Activated naive CD4-positive, alpha-beta T cell treated with anti-CD3 and anti-CD28 coated beads, Interleukin-2, amount 50 U/mL, for 24 hours (primary cell): ENCODE data around the gene LCN6.
A peak's percentile ranks its signal among the peaks of the same experiment; 100 is the strongest.
"Not testable (repeated sequence)": the region's sequence is repeated elsewhere in the genome, so short reads cannot be mapped to it uniquely, and the experiment has no call there.

Experiments used
- H3K27ac Mint-ChIP-seq: one replicate; pipeline ENCODE4 v1.8.0; 2021; ENCODE audit warnings: mild to moderate bottlenecking, mixed read lengths
- H3K27me3 Mint-ChIP-seq: one replicate; pipeline ENCODE4 v1.8.0; 2021; ENCODE audit warnings: mixed read lengths
- H3K36me3 Mint-ChIP-seq: one replicate; pipeline ENCODE4 v1.8.0; 2021; ENCODE audit warnings: mixed read lengths
- H3K4me1 Mint-ChIP-seq: one replicate; pipeline ENCODE4 v1.8.0; 2021; ENCODE audit warnings: mixed read lengths
- H3K4me3 Mint-ChIP-seq: one replicate; pipeline ENCODE4 v1.8.0; 2021; ENCODE audit warnings: mild to moderate bottlenecking, mixed read lengths
- H3K9me3 Mint-ChIP-seq: one replicate; pipeline ENCODE4 v1.8.0; 2021; ENCODE audit warnings: mixed read lengths

Gene LCN6

DNA sequence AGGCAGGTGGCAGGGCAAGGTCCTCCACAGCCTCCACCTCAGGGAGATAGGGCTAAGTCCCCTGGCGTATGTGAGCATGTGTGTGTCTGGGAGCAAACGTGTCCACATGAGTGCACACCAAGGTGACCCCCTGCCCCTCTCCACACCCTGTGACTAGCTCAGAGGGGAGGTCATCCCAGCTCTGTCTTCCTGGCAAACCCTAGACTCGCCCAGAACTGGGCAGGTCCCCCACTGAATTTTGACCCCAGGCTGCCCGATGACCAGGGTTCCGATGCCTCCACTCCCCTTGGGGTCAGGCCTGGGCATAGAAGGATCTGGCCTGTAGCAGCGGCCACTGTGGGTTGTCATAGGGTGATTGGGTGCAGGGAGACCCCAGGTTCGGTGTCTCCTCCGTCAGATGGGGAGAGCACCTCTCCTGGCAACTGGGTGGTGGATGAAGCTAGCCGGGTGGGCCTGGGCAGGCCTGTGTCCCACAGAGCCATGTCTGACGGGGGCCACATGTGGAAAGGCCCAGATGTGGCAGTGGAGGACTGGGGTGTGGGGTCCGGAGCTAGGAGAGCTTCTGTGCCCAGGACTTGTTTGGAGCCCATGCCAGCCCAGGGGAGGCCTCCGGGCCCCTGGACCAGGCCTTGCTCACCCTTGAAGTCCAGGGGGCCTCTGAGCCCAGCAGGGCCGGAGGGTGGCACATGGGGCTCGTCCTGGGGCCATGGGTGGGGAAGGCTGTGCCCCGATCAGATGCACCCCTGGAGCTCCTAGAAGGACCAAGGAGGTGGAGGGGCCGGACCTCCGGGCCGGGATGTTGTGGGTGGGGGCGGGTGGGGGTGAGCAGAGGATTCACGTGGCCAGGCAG is 29.8 kb downstream of the LCN6 start:
- Mint-ChIP-seq H3K4me3 (no peak overlapping the region), H3K4me1 (no peaks in the 10 kb centered on the region), H3K9me3 (no peaks in the 10 kb centered on the region)

DNA sequence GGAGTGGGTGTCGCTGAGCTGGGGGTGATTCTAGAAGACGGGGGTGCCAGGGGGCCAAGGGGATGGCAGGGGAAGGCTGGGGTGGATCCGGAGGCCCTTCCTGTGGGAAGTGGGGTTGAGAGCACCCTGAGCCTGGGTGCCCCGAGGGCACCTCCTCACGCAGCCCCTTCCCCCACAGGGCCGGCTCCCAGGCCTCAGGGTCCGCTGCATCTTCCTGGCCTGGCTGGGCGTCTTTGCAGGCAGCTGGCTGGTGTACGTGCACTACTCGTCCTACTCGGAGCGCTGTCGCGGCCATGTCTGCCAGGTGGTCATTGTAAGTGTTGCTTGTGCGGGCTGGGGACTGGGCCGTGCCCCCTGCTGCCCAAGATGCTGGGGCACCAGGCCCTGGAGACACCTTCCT is 30.9 kb downstream of the LCN6 start:
- no peaks in the 10 kb centered on the region for H3K27me3 Mint-ChIP-seq
- no peaks in the 10 kb centered on the region for H3K36me3 Mint-ChIP-seq

More for the DNA sequence above, 29.8 kb downstream of the LCN6 start:
- Mint-ChIP-seq H3K27me3 (no peaks in the 10 kb centered on the region), H3K27ac (no peak overlapping the region), H3K36me3 (no peaks in the 10 kb centered on the region)

DNA sequence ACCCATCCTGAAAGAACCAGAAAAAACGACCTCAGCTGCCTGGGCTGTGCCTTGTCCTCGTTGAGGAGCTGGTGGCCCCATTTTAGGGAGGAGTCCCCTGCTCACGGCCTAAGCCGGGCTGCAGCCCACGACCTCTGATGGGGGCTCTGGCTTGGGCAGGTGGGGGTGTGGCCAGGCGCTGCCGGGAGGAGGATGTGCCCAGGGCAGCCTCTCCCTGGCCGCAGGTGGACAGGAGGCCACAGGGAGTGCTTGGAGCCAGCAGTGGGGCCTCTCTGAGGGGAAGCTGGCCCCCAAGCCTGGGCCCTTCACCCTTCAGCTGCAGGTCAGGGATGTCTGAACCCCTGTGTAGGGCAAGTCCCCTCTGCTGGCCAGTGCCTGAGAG is 33.4 kb downstream of the LCN6 start:
- H3K4me3 Mint-ChIP-seq = no peak overlapping the region
- H3K27ac Mint-ChIP-seq = no peak overlapping the region
- H3K27me3 Mint-ChIP-seq = peaks cover 11% of the 10 kb centered on the region
- peaks cover 4% of the 10 kb centered on the region for H3K4me1 Mint-ChIP-seq
- no peaks in the 10 kb centered on the region for H3K9me3 Mint-ChIP-seq
- H3K36me3 Mint-ChIP-seq = no peaks in the 10 kb centered on the region

More for the DNA sequence above, 30.9 kb downstream of the LCN6 start:
- H3K4me1 Mint-ChIP-seq = no peaks in the 10 kb centered on the region
- H3K4me3 Mint-ChIP-seq = no peak overlapping the region
- H3K27ac Mint-ChIP-seq = no peak overlapping the region
- H3K9me3 Mint-ChIP-seq = no peaks in the 10 kb centered on the region

DNA sequence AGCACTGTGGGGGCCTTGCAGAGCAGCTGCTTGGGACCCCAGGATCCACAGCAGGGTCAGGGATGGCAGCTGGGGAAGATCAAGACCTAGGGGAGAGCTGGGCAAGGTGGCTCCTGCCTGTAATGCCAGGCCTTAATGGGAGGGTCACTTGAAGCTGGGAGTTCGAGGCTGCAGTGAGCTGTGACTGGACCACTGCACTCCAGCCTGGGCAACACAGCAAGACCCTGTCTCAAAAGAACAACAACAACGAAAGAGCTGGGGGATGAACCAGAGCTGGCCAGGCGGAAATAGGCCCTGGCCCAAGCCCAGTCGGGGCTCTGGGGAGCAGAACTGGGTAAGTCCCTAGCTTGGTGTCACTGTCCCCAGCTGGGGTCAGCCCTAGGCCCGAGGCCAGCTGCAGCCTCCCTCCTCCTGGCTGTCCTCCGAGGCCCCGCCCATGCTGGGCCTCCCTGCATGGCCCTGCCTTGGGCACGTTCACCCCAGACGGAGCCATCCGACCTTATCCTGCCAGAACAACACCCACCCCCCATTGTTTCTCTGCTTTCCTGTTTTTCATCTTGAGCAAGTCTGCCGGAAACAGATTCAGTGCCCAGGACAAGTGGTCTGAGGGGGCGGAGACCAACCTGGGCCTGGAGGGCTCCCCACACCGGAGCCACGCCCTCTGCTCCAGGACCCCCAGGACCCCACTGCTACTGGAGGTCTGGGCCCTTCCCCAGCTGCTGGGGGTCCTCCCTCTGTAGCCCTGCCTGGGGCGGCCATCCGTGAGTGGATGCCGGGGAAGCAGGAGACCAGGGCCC is 34.0 kb downstream of the LCN6 start:
- Mint-ChIP-seq H3K27me3 (peaks cover 11% of the 10 kb centered on the region), H3K4me3 (no peak overlapping the region), H3K36me3 (no peaks in the 10 kb centered on the region), H3K27ac (no peak overlapping the region), H3K4me1 (peaks cover 4% of the 10 kb centered on the region), H3K9me3 (no peaks in the 10 kb centered on the region)

DNA sequence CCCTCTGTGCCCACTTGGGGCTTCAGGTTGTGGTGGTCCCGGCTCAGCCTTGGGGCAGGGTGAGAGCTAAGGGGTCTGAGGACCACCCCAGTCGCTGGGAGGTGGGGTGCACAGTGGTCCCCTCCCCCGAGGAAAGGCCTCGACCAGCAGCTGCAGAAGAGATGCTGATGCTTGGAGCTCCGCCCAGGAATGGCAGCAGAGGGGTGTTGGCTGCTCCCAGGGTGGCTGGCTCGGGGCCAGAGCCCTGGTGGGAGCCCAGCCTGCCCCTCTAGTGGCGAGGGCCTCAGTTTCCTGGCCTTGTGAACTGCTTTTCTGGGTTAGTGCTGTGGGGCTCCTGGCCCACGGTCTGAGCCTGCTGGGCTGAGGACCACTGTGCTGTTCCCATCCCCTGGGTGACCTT is 34.8 kb downstream of the LCN6 start:
- Mint-ChIP-seq H3K27me3 (peaks cover 11% of the 10 kb centered on the region), H3K4me3 (no peak overlapping the region), H3K27ac (no peak overlapping the region), H3K36me3 (no peaks in the 10 kb centered on the region), H3K4me1 (peaks cover 4% of the 10 kb centered on the region), H3K9me3 (no peaks in the 10 kb centered on the region)

DNA sequence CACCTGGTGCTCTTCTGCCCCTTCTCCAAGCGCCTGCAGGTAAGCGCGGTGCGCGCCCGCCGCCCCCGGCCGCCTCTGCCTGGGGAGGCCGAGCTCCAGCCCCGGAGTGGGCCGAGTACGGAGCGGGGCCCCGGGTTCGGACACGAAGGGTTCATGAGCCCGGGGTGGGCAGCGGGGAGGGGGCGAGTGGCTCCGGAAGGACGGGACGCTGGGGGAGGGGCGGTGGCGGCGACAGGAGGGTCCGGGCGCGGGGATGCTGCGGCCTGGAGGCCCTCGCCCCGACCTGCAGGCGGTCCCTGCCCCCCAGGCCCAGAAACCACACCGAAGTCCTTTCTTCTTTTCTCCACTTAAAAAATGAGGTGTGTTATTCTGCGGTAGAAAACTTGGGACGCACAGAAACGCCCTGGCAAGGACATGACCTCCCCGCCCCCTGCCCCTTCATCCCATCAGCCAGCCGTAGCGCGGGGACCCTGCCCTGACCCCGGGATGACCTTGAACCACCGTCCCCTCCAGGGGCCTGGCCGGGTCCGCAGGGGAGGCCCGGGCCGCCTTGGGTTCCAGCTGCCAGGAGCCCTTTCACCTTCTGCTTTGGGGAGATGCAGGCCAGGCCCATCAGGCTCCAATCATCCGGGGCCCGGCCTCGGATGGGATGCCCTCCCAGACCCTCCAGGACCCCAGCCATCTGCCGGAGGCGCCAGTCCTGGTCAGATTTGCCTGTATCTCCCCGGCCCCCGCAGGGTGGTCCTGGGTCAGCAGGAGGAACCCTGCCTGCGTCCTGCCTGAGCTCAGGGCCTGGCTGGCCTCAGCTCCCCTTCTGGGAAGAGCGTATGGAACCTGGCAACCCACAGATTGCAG is 35.4 kb downstream of the LCN6 start:
- no peaks in the 10 kb centered on the region for H3K9me3 Mint-ChIP-seq
- H3K4me3 Mint-ChIP-seq = no peak overlapping the region
- peaks cover 4% of the 10 kb centered on the region for H3K4me1 Mint-ChIP-seq
- H3K27ac Mint-ChIP-seq = no peak overlapping the region
- no peaks in the 10 kb centered on the region for H3K36me3 Mint-ChIP-seq
- peaks cover 11% of the 10 kb centered on the region for H3K27me3 Mint-ChIP-seq

DNA sequence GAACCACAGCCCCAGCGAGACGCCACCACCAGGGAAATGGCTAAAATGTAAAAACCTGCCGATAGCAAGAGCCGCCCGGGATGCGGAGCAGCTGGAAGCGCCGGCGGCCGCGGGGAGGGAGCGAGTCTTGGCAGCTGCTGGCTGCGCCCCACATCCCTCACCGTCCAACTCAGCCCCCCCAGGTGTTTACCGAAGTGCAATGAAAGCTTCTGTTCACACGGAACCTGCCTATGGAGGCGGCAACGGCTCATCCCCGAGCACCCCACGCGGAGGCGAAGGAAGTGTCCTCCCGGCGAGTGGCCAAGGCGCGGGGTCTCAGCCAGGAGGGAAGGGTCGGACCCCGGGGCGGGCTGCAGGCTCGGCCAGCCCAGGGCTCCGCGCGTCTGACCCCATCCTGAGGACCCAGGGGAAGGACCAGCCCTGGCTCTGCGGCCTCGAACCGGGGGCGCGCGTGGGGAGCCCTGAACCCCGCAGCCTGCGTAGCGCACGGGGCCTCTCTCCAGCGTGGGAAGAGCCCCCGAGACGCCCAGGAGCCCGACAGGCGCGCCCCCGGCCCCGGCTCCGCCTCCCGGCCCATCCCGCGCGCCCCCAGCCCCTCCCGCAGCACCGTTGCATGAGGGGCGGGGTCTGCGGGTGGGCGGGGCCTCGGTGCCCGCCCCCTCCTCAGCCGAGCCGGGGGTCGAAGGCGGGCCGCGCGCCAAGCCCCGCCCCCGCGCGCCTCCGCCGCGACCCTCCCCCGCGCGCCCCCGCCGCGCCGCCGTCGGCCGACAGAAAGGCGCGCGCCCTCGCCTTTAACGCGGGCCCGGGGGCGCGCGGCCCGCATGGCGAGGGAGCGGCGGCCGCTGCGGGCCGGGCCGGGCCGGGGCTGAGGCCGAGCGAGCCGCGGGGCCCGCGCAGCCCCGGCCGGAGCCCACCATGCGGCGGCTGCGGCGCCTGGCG is 36.3 kb downstream of the LCN6 start, which contains the start of gene DIPK1B:
DIPK1B (plus strand) TSS at position 822 of the 939 bp plus-strand sequence; CDS start at position 916, 94 bp downstream.
- Mint-ChIP-seq H3K4me3 (peak within 1 kb of the TSS; percentile 76), H3K27me3 (peaks cover 11% of the 10 kb centered on the region), H3K9me3 (no peaks in the 10 kb centered on the region), H3K27ac (no peak within 1 kb of the TSS), H3K4me1 (peaks cover 4% of the 10 kb centered on the region), H3K36me3 (no peaks in the 10 kb centered on the region)

DNA sequence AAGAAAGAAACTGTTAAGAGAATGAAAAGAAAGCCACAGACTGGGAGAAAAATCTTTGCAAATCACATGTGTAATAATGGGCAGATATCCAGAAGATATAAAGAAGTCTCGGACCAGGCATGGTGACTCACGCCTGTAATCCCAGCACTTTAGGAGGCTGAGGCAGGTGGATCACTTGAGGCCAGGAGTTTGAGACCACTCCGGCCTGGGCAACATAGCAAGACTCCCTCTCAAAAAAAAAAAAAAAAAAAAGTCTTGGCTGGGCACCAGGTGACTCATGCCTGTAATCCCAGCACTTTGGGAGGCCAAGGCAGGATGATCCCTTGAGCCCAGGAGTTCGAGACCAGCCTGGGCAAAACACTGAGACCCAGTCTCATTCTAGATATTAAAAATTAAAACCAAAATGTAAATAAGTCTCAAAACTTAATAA is 37.1 kb downstream of the LCN6 start:
- H3K4me1 Mint-ChIP-seq, H3K36me3 Mint-ChIP-seq, H3K27ac Mint-ChIP-seq, H3K9me3 Mint-ChIP-seq: not testable (repeated sequence)
- Mint-ChIP-seq H3K4me3 (peak overlapping the region; percentile 76), H3K27me3 (peaks cover 11% of the 10 kb centered on the region)

DNA sequence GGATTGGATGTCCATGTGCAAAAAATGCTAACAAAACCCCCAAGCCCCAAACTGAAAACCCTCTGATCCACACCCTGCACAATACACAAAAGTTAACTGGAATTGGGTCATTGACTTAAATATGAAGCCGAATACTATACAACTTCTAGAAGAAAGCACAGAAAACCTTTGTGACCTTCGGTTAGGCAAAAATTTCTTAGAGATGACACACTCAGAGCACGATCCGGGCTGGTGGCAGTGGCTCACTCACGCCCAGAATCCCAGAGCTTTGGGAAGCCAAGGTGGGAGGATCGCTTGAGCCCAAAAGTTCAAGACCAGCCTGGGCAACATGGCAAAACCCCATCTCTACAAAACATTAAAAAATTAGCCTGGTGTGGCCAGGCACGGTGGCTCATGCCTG is 37.8 kb downstream of the LCN6 start:
- Mint-ChIP-seq H3K36me3 (no peaks in the 10 kb centered on the region), H3K27ac (peak overlapping the region; percentile 30), H3K9me3 (no peaks in the 10 kb centered on the region), H3K4me1 (peaks cover 4% of the 10 kb centered on the region), H3K27me3 (peaks cover 11% of the 10 kb centered on the region), H3K4me3 (no peak overlapping the region)

DNA sequence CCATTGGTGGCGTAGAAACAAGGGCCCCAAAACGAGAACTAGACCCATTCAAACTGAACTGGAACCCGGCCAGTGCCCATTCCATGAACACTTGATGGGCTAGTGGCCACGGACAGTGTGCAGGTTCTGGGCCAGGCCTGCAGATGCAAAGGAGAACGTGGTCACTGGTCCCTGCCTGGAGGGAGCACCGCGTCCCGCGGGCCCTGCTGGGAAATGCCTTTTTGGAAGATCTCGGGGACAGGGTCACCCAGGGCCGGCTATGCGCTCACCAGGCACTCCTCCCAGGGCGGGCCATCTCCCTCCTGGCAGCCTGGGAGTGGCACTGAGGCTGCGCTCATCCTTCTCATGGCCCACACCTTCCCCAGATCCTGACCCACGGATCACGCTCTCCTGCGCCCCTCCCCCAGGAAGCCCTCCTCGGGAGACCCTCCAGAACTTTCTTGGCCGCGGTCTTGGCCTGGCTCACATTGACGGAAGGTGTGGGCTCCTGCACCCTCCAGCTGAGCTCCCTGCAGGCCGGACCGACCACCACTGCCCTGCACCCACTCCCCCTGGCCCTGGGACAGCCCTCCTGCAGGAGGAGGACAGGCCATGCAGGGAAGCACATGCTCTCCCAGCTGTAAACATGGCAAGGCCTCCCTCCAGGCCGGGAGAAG is 38.7 kb downstream of the LCN6 start:
- no peaks in the 10 kb centered on the region for H3K9me3 Mint-ChIP-seq
- H3K27ac Mint-ChIP-seq = no peak overlapping the region
- peaks cover 11% of the 10 kb centered on the region for H3K27me3 Mint-ChIP-seq
- no peaks in the 10 kb centered on the region for H3K36me3 Mint-ChIP-seq
- H3K4me3 Mint-ChIP-seq = no peak overlapping the region
- peaks cover 4% of the 10 kb centered on the region for H3K4me1 Mint-ChIP-seq

DNA sequence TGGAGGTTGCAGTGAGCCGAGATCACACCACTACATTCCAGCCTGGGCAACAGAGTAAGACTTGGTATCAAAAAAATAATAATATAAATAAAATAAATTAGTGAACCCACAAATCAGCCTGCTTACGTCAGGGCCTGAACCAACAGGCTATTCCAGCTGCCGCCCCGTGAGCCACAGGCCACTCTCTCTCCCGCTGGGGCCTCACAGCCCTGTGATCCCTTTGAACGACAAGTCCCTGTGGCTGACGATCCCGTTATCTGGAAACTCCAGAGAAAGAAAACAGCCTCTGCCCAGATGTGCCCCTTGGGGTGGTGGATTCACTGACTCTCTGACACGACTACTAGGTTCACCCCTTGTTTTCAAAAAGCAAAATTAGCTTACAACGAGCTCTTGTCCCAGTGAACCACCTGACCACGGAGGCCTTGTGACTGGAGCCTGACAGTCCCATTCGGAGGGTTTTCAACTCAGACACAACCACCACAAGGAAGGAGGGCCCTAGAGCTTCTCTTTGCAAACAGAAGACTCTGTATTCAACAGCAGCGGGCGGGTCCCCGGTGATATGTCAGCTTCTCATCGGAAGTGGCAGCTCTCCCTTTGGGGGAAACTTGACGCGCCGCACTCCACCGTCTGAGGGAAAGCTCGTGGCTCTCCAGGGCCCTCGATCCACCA is 40.3 kb downstream of the LCN6 start:
- Mint-ChIP-seq H3K27me3 (peaks cover 11% of the 10 kb centered on the region), H3K4me3 (no peak overlapping the region), H3K27ac (no peak overlapping the region), H3K4me1 (peaks cover 4% of the 10 kb centered on the region), H3K36me3 (no peaks in the 10 kb centered on the region), H3K9me3 (no peaks in the 10 kb centered on the region)

DNA sequence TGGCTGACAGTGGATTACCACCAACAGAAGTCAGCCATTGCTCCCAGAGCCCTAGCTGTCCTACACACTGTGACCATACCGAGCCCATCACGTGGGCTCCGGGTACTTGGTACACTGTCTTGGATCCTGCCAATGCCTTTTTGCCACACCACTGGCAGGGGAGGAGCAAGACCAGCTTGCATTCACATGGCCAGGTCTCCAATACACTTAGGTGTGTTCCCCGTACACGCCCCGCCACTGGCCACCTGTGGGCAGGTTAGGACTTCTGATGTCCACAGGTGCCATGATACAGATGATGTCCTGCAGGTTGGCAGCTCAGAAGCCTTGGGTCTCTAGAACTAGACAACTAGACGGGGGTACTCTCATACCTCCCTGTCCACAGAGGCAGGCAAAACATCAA is 41.3 kb downstream of the LCN6 start:
- H3K4me1 Mint-ChIP-seq = peaks cover 4% of the 10 kb centered on the region
- peaks cover 11% of the 10 kb centered on the region for H3K27me3 Mint-ChIP-seq
- H3K9me3 Mint-ChIP-seq = no peaks in the 10 kb centered on the region
- H3K36me3 Mint-ChIP-seq = no peaks in the 10 kb centered on the region
- no peak overlapping the region for H3K4me3 Mint-ChIP-seq
- H3K27ac Mint-ChIP-seq = no peak overlapping the region

DNA sequence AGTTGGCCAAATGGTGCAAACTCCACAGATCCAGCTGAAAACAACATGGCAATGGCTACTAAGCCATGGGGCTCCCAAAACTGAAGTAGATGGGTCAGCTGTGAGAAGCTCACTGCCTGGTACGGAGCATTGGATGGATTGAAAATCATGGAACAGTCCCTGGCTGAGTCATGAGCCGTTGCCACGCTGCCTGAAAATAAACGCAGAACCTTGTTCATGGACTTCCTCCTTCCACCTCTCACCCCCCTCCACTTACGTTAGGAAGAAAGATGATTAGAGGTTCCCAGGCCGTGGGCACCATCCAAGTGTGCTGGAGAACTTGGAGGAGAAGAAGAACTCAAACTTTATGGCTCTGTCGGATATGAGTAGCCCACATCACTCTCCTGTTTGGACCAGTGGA is 42.8 kb downstream of the LCN6 start:
- Mint-ChIP-seq H3K36me3 (no peaks in the 10 kb centered on the region), H3K4me1 (peaks cover 13% of the 10 kb centered on the region), H3K9me3 (no peaks in the 10 kb centered on the region), H3K27ac (no peak overlapping the region), H3K4me3 (no peak overlapping the region), H3K27me3 (peaks cover 3% of the 10 kb centered on the region)

DNA sequence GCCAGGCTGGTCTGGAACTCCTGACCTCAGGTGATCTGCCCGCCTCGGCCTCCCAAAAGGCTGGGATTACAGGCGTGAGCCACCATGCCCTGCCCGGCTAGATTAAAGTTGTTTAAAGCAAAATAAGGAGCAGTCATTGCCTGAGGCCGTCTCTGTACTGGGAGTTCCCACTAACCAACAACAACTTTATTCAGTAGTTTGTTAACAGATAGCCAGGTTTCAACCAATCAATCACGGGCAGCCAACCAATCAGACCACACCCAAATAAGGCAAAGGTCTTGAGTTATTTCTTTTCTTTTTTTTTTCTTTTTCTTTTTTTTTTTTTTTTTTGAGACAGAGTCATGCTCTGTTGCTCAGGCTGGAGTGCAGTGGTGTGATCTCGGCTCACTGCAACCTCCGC is 43.6 kb downstream of the LCN6 start:
- H3K4me3 Mint-ChIP-seq, H3K27ac Mint-ChIP-seq, H3K27me3 Mint-ChIP-seq, H3K36me3 Mint-ChIP-seq, H3K9me3 Mint-ChIP-seq: not testable (repeated sequence)
- peaks cover 17% of the 10 kb centered on the region for H3K4me1 Mint-ChIP-seq
